C4-2B (cell line): Measurements from ENCODE around the gene SLC51A.
"Not testable (repeated sequence)": the region's sequence is repeated elsewhere in the genome, so short reads cannot be mapped to it uniquely, and the experiment has no call there.

ENCODE experiments used
- H3K27ac ChIP-seq: fragments of 450-650 bp; 2 replicates; pipeline ENCODE4 v1.5.1; 2017
- ZFX ChIP-seq: fragments of 450-650 bp; IDR thresholded peaks from 2 replicates; pipeline ENCODE4 v1.6.1; 2017
- TF ChIP-seq, protein P1 (sequence below): fragments of 450-650 bp; conservative IDR thresholded peaks from 2 replicates; pipeline ENCODE4 v1.5.1; 2017; ENCODE audit warnings: mild to moderate bottlenecking

Gene SLC51A

DNA sequence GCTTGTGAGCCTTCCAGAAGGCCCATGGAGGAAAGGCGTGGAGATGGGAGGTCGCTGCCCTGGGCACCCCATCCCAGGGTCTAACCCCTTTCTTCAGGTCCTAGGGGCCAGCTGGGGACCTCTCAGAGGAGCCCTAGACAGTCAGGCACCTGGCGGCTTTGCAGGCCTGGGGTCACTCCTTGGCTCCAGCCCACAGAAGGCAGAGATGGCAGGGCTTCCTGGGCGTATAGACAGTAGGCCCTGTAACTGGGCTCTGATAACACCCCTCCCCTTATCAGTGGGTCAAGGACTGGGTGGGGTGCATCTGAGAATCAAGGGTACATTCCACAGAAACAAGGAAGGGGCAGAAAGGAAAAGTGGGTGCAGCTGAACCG lies 21.8 kb upstream of the SLC51A start:
- no peak overlapping the region for H3K27ac ChIP-seq
- no peak for TF ChIP-seq ZFX
- TF ChIP-seq, protein P1, sequence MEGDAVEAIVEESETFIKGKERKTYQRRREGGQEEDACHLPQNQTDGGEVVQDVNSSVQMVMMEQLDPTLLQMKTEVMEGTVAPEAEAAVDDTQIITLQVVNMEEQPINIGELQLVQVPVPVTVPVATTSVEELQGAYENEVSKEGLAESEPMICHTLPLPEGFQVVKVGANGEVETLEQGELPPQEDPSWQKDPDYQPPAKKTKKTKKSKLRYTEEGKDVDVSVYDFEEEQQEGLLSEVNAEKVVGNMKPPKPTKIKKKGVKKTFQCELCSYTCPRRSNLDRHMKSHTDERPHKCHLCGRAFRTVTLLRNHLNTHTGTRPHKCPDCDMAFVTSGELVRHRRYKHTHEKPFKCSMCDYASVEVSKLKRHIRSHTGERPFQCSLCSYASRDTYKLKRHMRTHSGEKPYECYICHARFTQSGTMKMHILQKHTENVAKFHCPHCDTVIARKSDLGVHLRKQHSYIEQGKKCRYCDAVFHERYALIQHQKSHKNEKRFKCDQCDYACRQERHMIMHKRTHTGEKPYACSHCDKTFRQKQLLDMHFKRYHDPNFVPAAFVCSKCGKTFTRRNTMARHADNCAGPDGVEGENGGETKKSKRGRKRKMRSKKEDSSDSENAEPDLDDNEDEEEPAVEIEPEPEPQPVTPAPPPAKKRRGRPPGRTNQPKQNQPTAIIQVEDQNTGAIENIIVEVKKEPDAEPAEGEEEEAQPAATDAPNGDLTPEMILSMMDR: no peak

DNA sequence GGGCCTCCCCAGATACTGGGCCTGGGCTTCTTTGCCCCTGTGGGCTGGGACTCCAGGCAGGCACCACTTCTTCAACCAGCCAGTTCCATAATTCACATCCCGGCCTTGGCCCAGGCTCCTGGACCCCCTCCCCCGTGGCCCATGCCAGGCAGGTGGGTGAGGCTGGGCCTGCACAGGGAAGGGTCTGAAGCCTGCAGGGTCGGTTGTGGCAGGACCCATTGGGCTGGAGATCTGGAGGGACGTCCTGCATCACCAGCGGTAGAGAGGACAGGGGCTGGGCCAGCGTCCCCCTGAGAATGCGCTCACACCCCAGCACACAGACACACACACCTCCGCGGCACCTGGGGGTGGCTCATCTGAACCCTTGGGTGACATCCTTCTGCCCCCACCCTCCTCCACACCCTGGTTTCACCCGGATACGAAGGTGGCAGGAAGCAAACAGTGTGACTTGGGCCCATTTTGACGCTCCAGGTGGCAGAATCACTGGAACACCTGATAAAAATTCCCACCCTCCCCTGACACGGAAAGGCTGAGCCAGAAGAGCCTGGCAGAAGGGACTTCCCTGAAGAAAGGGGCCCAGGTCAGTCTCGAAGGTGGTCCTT lies 20.6 kb upstream of the SLC51A start:
- TF ChIP-seq ZFX: no peak
- TF ChIP-seq, protein P1: no peak
- no peak overlapping the region for H3K27ac ChIP-seq

DNA sequence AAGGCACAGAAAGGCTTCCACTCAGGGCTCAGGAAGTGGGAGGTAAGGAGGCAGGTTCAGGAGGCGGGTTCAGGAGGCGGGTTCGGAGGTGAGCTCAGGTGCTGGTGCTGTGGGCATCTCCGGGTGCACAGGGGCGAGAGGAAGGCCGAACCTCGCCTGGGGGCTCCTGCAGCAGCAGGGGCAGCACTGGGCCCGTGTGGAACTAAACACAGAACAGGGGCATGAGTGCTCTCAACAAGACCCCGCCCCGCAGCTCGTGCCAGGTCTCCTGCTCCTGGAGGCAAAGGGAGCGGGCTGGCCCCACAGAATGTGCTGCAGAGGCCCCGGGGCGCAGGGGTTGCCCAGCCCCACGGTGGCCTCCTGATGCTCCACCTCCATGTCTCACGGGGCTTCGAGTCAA lies 18.8 kb upstream of the SLC51A start:
- TF ChIP-seq, protein P1: no peak
- no peak for TF ChIP-seq ZFX
- no peak overlapping the region for H3K27ac ChIP-seq

DNA sequence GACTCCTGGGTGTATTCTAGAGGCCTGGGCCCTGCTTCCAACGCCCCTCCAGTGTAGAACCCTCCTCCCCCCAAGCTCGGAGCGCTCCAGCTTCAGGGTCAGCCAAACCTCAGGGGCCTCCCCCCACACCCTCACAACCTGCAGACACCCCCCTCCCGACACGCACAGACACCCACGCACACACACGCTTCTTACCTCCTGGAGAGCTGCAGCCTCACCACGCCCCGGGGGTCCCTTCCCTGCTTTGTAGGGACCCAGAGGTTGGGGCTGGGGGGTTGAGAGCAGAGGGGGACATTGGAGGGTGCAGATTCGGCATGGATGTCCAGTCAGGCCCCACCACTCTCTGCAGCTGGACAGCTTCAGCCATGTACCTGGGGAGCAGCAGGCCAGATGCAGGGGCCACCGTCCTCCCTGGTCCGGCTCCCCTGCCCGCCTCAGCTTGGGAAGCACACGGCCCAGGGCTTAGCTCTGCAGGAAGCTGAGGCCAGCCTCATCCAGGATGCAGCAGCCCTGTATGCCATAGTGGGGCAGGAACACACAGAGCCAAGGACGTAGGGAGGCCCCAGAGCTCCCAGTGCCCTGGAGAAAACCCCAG lies 18.2 kb upstream of the SLC51A start:
- no peak overlapping the region for H3K27ac ChIP-seq
- no peak for TF ChIP-seq ZFX
- TF ChIP-seq, protein P1: no peak

DNA sequence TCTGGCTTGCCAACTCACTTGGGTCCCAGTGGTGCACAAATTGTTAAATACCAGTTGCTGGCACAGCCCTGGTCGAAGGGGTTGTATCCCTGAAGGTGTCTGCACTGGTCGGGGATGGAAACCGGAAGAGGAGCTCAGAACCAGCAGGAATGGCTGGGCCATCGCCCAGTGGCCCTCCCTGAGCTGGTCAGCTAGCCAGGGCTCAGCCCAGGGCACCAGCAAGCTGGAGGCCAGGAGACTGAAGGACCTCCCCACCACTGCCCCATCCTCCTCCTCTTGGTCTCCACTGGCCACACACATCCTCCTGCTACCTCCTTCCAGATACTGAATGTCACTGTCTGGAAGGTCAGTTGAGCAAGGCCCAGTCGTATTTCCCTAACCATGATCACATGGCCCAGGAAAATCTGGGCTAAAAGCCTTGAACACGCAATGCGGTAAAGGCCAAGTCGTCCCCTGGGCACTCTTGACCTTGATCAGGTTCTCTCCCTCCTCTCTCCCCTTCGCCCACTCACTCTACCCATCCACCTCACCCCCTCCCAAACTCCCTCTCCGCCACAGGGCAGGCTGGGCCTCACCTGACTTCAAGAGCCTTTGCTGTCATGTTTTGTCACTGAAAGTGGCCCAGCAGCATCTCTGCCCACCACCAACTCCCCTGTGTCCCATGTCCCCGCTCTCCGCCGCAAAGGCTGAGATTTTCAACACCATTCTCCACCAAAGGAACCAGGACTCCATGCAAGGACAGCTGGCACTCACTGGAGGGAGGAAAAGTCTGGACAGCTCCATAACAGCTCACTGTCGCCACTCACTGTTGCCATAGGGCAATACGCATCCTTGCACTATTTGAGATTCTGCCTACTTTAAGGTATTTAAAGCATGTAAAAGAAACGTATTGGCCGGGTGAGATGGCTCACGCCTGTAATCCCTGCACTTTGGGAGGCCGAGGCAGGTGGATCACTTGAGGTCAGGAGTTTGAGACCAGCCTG lies 17.3 kb upstream of the SLC51A start:
- TF ChIP-seq, protein P1: no peak; the same call in 1 of the 2 replicates
- no peak for TF ChIP-seq ZFX
- no peak overlapping the region for H3K27ac ChIP-seq

DNA sequence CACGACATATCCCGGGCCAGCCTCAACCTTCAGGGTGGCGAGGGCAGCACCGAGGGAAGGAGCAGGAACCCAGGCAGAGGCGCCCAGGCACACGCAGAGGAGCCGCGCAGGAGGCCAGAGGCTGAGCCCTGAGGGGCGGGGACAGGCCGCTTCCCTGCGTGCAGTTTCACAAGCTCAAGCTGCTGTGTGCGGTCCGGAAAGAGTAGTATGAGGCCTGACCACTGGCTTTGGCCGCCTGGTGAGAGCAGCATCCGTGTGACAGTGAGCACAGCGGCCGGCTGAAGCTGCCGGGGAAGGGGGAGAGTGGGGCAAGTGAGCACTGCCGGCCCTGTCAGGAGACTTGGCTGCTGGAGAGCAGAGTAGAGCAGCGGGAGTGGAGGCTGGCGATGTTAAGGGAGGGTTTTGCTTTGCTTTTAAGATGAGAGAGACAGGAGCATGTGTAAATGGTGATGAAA lies 13.8 kb upstream of the SLC51A start:
- no peak overlapping the region for H3K27ac ChIP-seq
- TF ChIP-seq, protein P1: no peak
- no peak for TF ChIP-seq ZFX

DNA sequence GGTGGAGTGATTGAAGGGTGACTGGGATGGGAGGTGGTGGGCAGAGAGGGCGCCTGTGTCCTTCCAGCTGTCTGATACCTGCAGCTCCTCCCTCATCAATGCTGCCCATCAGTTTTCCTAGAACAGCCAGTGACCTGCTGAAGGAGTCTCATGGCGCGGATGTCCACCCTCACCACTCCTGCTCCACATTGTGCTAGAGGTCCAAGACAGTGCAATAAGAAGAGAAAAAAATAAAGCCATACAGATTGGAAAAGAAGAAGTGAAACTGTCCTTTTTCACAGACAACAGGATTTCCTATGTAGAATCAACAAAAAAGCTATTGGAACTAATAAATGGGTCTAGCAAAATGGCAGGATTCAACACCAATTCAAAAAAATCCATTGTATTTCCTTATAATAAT lies 12.5 kb upstream of the SLC51A start:
- no peak for TF ChIP-seq ZFX
- TF ChIP-seq, protein P1: no peak
- H3K27ac ChIP-seq: no peak overlapping the region

DNA sequence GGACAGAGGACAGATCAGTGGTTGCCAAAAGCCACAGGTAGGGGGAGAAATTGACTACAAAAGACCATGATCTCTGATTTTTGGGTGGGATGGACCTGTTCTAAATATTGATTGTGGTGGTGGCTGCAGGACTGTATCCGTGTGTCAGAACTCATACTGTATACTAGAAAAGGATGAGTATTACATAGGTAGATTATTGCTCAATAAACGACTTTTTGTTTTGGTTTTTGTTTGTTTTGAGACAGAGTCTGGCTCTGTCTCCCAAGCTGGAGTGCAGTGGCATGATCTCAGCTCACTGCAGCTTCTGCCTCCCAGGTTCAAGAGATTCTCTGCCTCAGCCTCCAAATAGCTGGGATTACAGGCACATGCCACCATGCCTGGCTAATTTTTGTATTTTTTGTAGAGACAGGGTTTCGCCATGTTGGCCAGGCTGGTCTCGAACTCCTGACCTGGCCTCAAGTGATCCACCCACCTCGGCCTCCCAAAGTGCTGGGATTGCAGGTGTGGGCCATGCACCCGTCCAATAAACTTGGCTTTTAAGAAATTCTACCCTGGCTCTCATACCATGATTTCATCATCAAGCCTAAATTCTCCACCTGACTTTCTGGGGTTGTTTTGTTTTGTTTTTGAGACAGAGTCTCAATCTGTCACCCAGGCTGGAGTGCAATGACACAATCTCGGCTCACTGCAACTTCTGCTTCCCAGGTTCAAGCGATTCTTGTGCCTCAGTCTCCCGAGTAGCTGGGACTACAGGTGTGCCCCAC lies 10.7 kb upstream of the SLC51A start:
- H3K27ac ChIP-seq: not testable (repeated sequence)
